Lower leg skin (tissue), 3 donors: ENCODE results near the gene DCAF8.

Experiments
- CTCF ChIP-seq, 3 donors: fragments of 450-650 bp; IDR thresholded peaks; one replicate each; pipeline ENCODE4 v1.5.1; 2016; ENCODE audit warnings: antibody characterized with exemption in 3 of 3, mild to moderate bottlenecking in 3 of 3, moderate library complexity in 2 of 3
- POLR2A ChIP-seq, 2 donors: fragments of 450-650 bp; IDR thresholded peaks; one replicate each; pipeline ENCODE4 v1.6.1; 2016 to 2017; ENCODE audit warnings: antibody characterized with exemption in 2 of 2, mild to moderate bottlenecking in 1 of 2, moderate library complexity in 1 of 2

DNA sequence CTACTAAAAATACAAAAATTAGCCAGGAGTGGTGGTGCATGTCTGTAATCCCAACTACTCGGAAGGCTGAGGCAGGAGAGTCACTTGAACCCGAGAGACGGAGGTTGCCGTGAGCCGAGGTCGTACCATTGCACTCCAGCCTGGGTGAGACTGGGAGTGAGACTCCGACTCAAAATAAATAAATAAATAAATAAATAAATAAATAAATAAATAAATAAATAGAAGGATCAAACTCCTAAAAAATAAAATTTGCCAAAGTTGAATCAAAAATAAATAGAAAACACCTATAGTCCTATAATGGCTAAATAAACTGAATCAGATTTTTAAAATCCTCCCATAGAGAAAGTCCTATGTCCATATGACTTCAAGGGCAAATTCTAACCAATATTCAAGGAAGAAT lies 37.8 kb upstream of the DCAF8 start:
- no peak for TF ChIP-seq CTCF (IDR thresholded peaks at IDR 0.05)
- no peak for TF ChIP-seq POLR2A (IDR thresholded peaks at IDR 0.05)
